HepG2 (cell line): ENCODE results near the gene TOP1. TPM values are rescaled to one million over a fixed set of nuclear protein-coding genes. Genes with fewer than 3 reads are reported as not detected.
A peak's percentile ranks its signal among the peaks of the same experiment; 100 is the strongest.

Experiments
- ATAC-seq: fragments of 200-7000 bp; cut with Tn5 transposase; 3 replicates; pipeline ENCODE4 v1.9.1; 2020; ENCODE audit warnings: mild to moderate bottlenecking, moderate library complexity
- BruUV-seq: library from RNA; stranded (reverse); fragments of 400-500 nt; replicated peaks from 2 replicates; lab custom pipeline; 2021; lab: Mats Ljungman, UMichigan
- CTCF ChIA-PET: fragments of 300-600 bp; formaldehyde crosslinking; extraction: SDS; loops from one replicate; lab custom pipeline; 2021; ENCODE audit warnings: low total read pairs, inconsistent platforms, low intra/inter-chr PET ratio; lab: Yijun Ruan, JAX
- POLR2A ChIA-PET: fragments of 350-600 bp; sonication (Branson Sonifier 250); formaldehyde crosslinking; loops from one replicate; lab custom pipeline; 2020; ENCODE audit warnings: antibody characterized with exemption, inconsistent platforms; lab: Yijun Ruan, JAX
- DNase-seq: peaks from one replicate; pipeline ENCODE4 v3.0.0-alpha.2; 2015; ENCODE audit warnings: low spot score
- FAIRE-seq: peaks from 3 replicates; lab custom pipeline; 2011; peaks lifted over from hg19 to GRCh38; lab: Jason Lieb, UNC
- H2AFZ ChIP-seq: one replicate; pipeline ENCODE4 v1.6.1; 2011; ENCODE audit warnings: low read length, inconsistent platforms
- H3K27ac ChIP-seq: fragments of 300-600 bp; 3 replicates; pipeline ENCODE4 v1.8.0; 2011; ENCODE audit warnings: mixed run types, mild to moderate bottlenecking, mixed read lengths, low read length, inconsistent platforms; ENCODE audit not compliant: insufficient read depth; ENCODE audit errors: extremely low read length
- H3K27me3 ChIP-seq, 2 experiments: fragments of 200-600 bp in 1 of 2; 2 replicates in 1 of 2; 3 replicates in 1 of 2; pipeline versions ENCODE4 v1.6.0 to v1.8.0; 2011; ENCODE audit warnings: low read length in 2 of 2, mild to moderate bottlenecking in 2 of 2, moderate library complexity in 2 of 2, inconsistent platforms in 1 of 2; ENCODE audit not compliant: insufficient read depth in 2 of 2, control insufficient read depth in 1 of 2
- H3K36me3 ChIP-seq, 2 experiments: fragments of 200-600 bp in 1 of 2; replicated peaks in 1 of 2; 2 replicates in 1 of 2; 3 replicates in 1 of 2; pipeline versions ENCODE4 v1.5.1 to v1.8.0; 2011; ENCODE audit warnings: low read length in 2 of 2, inconsistent platforms in 1 of 2; ENCODE audit not compliant: insufficient read depth in 2 of 2, control insufficient read depth in 1 of 2
- H3K4me1 ChIP-seq: 2 replicates; pipeline ENCODE4 v1.5.1; 2012; ENCODE audit warnings: low read length, inconsistent platforms; ENCODE audit not compliant: insufficient read depth
- H3K4me2 ChIP-seq: 2 replicates; pipeline ENCODE4 v1.6.0; 2011; ENCODE audit warnings: low read depth, low read length, inconsistent platforms
- H3K4me3 ChIP-seq, 3 experiments: fragments of 200-600 bp in 1 of 3; sonication (generic), shearing (Covaris generic) in 1 of 3; replicated peaks in 1 of 3; 2 replicates each; pipeline ENCODE4 v1.5.1; 2011 to 2016; ENCODE audit warnings: low read length in 3 of 3, inconsistent platforms in 2 of 3, low read depth in 2 of 3, mild to moderate bottlenecking in 2 of 3, control low read depth in 1 of 3, mixed read lengths in 1 of 3; ENCODE audit not compliant: insufficient read depth in 1 of 3
- H3K79me2 ChIP-seq: one replicate; pipeline ENCODE4 v1.6.1; 2011; ENCODE audit warnings: low read length, inconsistent platforms; ENCODE audit not compliant: insufficient read depth
- H3K9ac ChIP-seq: 2 replicates; pipeline ENCODE4 v1.6.0; 2011; ENCODE audit warnings: mild to moderate bottlenecking, low read depth, low read length, inconsistent platforms; ENCODE audit not compliant: insufficient read depth
- H3K9me3 ChIP-seq: 2 replicates; pipeline ENCODE4 v1.5.1; 2012; ENCODE audit warnings: mild to moderate bottlenecking, low read length
- H4K20me1 ChIP-seq: 2 replicates; pipeline ENCODE4 v1.6.0; 2011; ENCODE audit warnings: inconsistent platforms, mild to moderate bottlenecking, low read length, moderate library complexity; ENCODE audit not compliant: insufficient read depth
- ATF7 ChIP-seq, 2 experiments: fragments of 450-650 bp in 1 of 2; sonication (generic) in 1 of 2; formaldehyde crosslinking in 1 of 2; IDR thresholded peaks; 2 replicates each; pipeline versions ENCODE4 v1.4.0 to v1.6.1; 2016 to 2020; ENCODE audit warnings: antibody characterized with exemption in 1 of 2, mild to moderate bottlenecking in 1 of 2, missing genetic modification reagents in 1 of 2
- BATF2 ChIP-seq: sonication (generic); formaldehyde crosslinking; IDR thresholded peaks from 2 replicates; pipeline ENCODE4 v1.8.0; 2022; ENCODE audit warnings: mild to moderate bottlenecking, missing genetic modification reagents, moderate library complexity
- CBX2 ChIP-seq, 2 experiments: fragments of 200-600 bp in 1 of 2; sonication (generic); formaldehyde crosslinking in 1 of 2; IDR thresholded peaks; 2 replicates each; pipeline versions ENCODE4 v1.7.0 to v1.8.1; 2018 to 2022; ENCODE audit warnings: low read depth in 2 of 2, low read length in 1 of 2, mild to moderate bottlenecking in 1 of 2, missing genetic modification reagents in 1 of 2
- MLXIP ChIP-seq: sonication (generic); formaldehyde crosslinking; IDR thresholded peaks from 2 replicates; pipeline ENCODE4 v1.9.0; 2021; ENCODE audit warnings: missing genetic modification reagents, borderline replicate concordance
- PHB2 ChIP-seq: fragments of 450-650 bp; IDR thresholded peaks from 2 replicates; pipeline ENCODE4 v1.6.1; 2018; ENCODE audit not compliant: partially characterized antibody
- PHF20 ChIP-seq: sonication (generic); formaldehyde crosslinking; IDR thresholded peaks from 2 replicates; pipeline ENCODE4 v1.5.0; 2020; ENCODE audit warnings: mild to moderate bottlenecking, missing genetic modification reagents
- POLR2A ChIP-seq, 2 experiments: IDR thresholded peaks; 2 replicates each; pipeline ENCODE4 v1.6.1; 2011; ENCODE audit warnings: low read depth in 2 of 2, low read length in 2 of 2, mild to moderate bottlenecking in 1 of 2, moderate library complexity in 1 of 2; ENCODE audit not compliant: insufficient read depth in 1 of 2
- SMARCE1 ChIP-seq: fragments of 450-650 bp; IDR thresholded peaks from 2 replicates; pipeline ENCODE4 v1.6.1; 2017; ENCODE audit warnings: borderline replicate concordance
- ZNF205 ChIP-seq: IDR thresholded peaks from 2 replicates; pipeline ENCODE4 v1.6.1; 2018; ENCODE audit warnings: missing biosample characterization, missing genetic modification reagents
- WGBS: methylation state at CpG from one replicate; pipeline ENCODE4 v1.1.6; 2017; ENCODE audit warnings: low lambda C conversion rate; 5-methylcytosine and 5-hydroxymethylcytosine counted together
- in situ Hi-C: cut with HindIII; loops from 2 replicates; pipeline ENCODE4 v1.10.0; 2017; ENCODE audit warnings: low pct_unique_long_range_greater_than_20kb; ENCODE audit not compliant: extremely low pct_ligation_motif_present
- intact Hi-C: fragments of 100-400 bp; cut with micrococcal nuclease; formaldehyde crosslinking; loops from one replicate; pipeline ENCODE4 v1.10.0; 2022; ENCODE audit not compliant: unreplicated experiment
- polyA plus RNA-seq, 8 experiments: library from polyadenylated mRNA; depleted of rRNA in 3 of 8; stranded (reverse) in 7 of 8; unstranded in 1 of 8; fragments of >200 nt; fragmentation: Illumina TruSeq in 4 of 8; extraction: Trizol in 4 of 8; gene quantifications; 2 replicates each; pipeline versions ENCODE4 v1.2.1 to v1.2.3, GENCODE V29; 2011 to 2016; ENCODE audit warnings: low read depth in 4 of 8, missing spikeins in 1 of 8, mixed read lengths in 1 of 8; ENCODE audit not compliant: insufficient read depth in 1 of 8
- total RNA-seq, 5 experiments: library from RNA; depleted of rRNA; stranded (reverse); fragments of >200 nt; fragmentation: Illumina TruSeq; extraction: Trizol; gene quantifications; 2 replicates each; pipeline ENCODE4 v1.2.3, GENCODE V29; 2016; ENCODE audit warnings: low read depth in 1 of 5
- TF ChIP-seq, protein P1 (sequence below): IDR thresholded peaks from 2 replicates; pipeline ENCODE4 v1.6.1; 2018; ENCODE audit warnings: missing genetic modification reagents, mild to moderate bottlenecking, missing compliant biosample characterization
- TF ChIP-seq, protein P2 (sequence below): sonication (generic); formaldehyde crosslinking; IDR thresholded peaks from 2 replicates; pipeline ENCODE4 v1.8.1; 2023; ENCODE audit warnings: mild to moderate bottlenecking, missing genetic modification reagents

Gene TOP1
- total and polyA plus RNA-seq, 2 of the 13 experiments (the other 11 are each of a cell fraction or from before 2014, with no cell fraction given), result 10.2 to 19.4 TPM

- Histone ChIP-seq H3K27ac (peak overlapping the region; percentile 43), H2AFZ (no peak overlapping the region), H3K4me2 (peak overlapping the region; percentile 6; the same call in 1 of the 2 replicates), H3K36me3 (peaks cover 3 to 35% of the 10 kb centered on the region in 2 experiments; a peak in 4 of 5 replicates), H3K9ac (no peak overlapping the region), H4K20me1 (peaks cover 84% of the 10 kb centered on the region), H3K4me3 (no peak overlapping the region), H3K79me2 (peaks cover 98% of the 10 kb centered on the region), H3K9me3 (no peaks in the 10 kb centered on the region), H3K4me1 (peaks cover 85% of the 10 kb centered on the region), H3K27me3 (no peaks in the 10 kb centered on the region)
- in situ Hi-C loops (no loop called here), intact Hi-C loops (no loop called here)
- POLR2A ChIA-PET, result interaction anchor here (2.7 to 3.1 kb wide), 2 partner anchors 12 to 15 kb away, joined by 7 to 13 read pairs; no protein-coding TSS in a partner anchor
- WGBS, result 80% methylated on average over 3 of the region's 3 CpGs
- FAIRE-seq (no peak), DNase-seq (no peak), ATAC-seq (peak; percentile 1; the same call in 1 of the 3 replicates)
- no peak for TF ChIP-seq SMARCE1
- TF ChIP-seq MLXIP (CRISPR knock-in tag), result no peak
- TF ChIP-seq ATF7 (IDR thresholded peaks at IDR 0.05), result peak; percentile 77
- TF ChIP-seq ATF7 (CRISPR knock-in tag; IDR thresholded peaks at IDR 0.05), result no peak
- TF ChIP-seq CBX2 (IDR thresholded peaks at IDR 0.05; ENCODE audit: low read depth, low read length), result no peak
- no peak for TF ChIP-seq CBX2 (CRISPR knock-in tag; IDR thresholded peaks at IDR 0.05; ENCODE audit: low read depth)
- TF ChIP-seq, protein P1, sequence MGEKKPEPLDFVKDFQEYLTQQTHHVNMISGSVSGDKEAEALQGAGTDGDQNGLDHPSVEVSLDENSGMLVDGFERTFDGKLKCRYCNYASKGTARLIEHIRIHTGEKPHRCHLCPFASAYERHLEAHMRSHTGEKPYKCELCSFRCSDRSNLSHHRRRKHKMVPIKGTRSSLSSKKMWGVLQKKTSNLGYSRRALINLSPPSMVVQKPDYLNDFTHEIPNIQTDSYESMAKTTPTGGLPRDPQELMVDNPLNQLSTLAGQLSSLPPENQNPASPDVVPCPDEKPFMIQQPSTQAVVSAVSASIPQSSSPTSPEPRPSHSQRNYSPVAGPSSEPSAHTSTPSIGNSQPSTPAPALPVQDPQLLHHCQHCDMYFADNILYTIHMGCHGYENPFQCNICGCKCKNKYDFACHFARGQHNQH, result no peak
- TF ChIP-seq PHF20 (CRISPR knock-in tag), result peak; percentile 27; the same call in 1 of the 2 replicates
- no peak for TF ChIP-seq PHB2
- TF ChIP-seq POLR2A (IDR thresholded peaks at IDR 0.05; ENCODE audit: insufficient read depth in 1 of 2, low read depth in 2 of 2, low read length in 2 of 2), result 0 out of 4 replicates have a peak, but pooled peaks of 1 of the 2 experiments have one; percentile 21
- TF ChIP-seq, protein P2, sequence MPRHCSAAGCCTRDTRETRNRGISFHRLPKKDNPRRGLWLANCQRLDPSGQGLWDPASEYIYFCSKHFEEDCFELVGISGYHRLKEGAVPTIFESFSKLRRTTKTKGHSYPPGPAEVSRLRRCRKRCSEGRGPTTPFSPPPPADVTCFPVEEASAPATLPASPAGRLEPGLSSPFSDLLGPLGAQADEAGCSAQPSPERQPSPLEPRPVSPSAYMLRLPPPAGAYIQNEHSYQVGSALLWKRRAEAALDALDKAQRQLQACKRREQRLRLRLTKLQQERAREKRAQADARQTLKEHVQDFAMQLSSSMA, result 0 out of 2 replicates have a peak, but pooled peaks have one; percentile 25
- TF ChIP-seq ZNF205 (CRISPR knock-in tag), result no peak
- no peak for TF ChIP-seq BATF2 (CRISPR knock-in tag)
- CTCF ChIA-PET, result interaction anchor here (1.2 kb wide), 1 partner anchor 189 kb away, joined by 3 read pairs; the partner anchor contains the start of gene LPIN3
- no TSS peak for BruUV-seq
Observed at GRCh38 chr20:41150664-41151063, 122.0 kb downstream of the TOP1 start.
